SHP77 treated with DMSO at 0.1 percent for 48 hours (cell line): ENCODE data around the gene PRDM16.
"Not testable (repeated sequence)": the region's sequence is repeated elsewhere in the genome, so short reads cannot be mapped to it uniquely, and the experiment has no call there.

Source experiments
- DNase-seq: peaks from one replicate; lab custom pipeline; 2025; lab: John Stamatoyannopoulos, UW

The PRDM16 gene

GRCh38 chr1:3163356-3163755 lies 94.4 kb downstream of the PRDM16 start:
- DNase-seq = no peak

DNA sequence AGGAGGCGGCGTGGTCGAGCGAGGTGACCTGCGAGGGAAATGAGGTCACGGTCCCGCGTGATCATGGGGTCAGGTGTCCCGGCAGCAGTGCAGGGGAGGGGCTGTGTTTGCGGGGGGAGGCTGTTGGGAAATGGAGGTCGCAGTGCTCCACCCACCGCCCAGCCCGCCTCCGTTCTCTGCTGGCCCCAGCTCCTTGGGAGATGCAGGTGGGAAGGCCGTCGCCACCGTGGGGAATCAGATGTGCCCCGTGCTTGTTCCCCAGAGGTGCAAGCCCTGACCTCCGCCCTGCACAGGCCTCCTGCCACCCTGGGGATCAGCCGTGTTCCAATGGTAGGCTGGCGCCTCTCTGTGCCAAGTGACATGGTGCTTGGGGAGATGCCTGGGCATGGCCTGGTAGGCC lies 95.7 kb downstream of the PRDM16 start:
- no peak for DNase-seq

DNA sequence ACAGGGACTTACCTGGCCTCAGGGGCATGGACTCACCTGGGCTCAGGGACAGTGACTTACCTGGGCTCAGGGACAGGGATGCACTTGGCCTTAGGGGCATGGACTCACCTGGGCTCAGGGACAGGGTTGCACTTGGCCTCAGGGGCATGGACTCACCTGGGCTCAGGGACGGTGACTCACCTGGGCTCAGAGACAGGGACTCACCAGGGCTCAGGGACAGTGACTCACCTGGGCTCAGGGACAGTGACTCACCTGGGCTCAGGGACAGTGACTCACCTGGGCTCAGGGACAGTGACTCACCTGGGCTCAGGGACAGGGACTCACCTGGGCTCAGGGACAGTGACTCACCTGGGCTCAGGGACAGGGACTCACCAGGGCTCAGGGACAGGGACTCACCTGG lies 96.2 kb downstream of the PRDM16 start:
- not testable (repeated sequence) for DNase-seq

DNA sequence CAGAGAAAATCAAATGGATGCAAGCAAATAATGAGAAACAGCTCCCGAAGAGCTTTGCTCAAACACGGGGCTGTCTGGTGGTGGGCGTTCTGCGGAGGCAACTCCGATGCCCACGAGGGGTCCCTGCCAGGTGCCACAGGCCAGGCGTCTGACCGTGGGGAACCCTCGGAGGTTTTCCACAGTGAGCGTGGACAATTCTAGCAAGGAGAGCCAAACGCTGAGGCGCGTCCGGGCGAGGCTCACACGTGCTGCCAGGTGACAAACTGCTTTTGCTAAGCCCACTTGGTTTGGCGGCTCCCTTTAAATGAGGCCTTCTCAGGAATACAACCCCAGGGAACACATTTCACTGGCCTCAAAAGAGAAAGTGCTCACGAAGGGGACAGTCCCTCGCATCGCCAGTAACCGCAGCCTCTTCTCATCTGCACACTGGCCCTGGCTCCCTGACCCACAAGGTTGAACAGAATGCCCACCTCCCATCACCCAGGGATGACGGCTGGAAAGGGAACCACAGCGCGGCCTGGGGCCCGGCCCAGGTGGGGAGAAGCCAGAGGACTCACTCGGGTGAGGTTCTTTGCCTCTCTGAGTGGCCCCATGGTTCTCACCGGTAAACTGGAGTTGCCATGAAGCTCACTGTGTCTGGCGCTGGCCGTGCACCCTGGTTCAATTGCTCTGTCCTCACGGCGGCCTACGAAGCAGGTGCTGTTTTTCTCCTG lies 97.4 kb downstream of the PRDM16 start:
- no peak for DNase-seq

GRCh38 chr1:3167255-3167654 lies 98.3 kb downstream of the PRDM16 start:
- no peak for DNase-seq

DNA sequence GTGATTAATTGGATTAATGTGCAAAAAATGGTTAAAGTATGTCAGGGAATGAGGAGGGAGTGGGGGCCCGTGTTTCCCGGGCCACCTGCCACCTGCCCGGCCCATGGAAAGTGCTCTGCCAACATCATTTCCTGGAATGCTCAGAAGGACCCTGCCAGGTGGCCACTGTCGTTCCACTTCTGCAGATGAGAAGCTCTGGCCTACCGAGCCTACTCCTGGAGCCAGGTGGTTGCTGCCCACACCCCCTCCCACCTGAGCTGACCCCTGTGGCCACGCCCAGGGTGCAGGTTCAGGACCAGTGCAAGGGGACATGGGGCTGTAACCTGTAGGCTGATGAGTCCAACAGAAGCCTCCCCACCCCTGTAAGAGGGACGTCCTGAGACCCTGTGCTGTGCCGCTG lies 99.7 kb downstream of the PRDM16 start:
- DNase-seq = peak; percentile 7

GRCh38 chr1:3169665-3170356 lies 100.8 kb downstream of the PRDM16 start:
- no peak for DNase-seq

GRCh38 chr1:3170561-3171453 lies 101.8 kb downstream of the PRDM16 start:
- DNase-seq = peak; percentile 6

- DNase-seq = no peak
These were observed 102.8 kb downstream of the PRDM16 start for GRCh38 chr1:3171761-3172160.

- DNase-seq = no peak
These were observed 103.7 kb downstream of the PRDM16 start for GRCh38 chr1:3172431-3173380.

- no peak for DNase-seq
These were observed 104.5 kb downstream of the PRDM16 start for GRCh38 chr1:3173381-3173980.

GRCh38 chr1:3174487-3175247 lies 105.7 kb downstream of the PRDM16 start:
- no peak for DNase-seq

DNA sequence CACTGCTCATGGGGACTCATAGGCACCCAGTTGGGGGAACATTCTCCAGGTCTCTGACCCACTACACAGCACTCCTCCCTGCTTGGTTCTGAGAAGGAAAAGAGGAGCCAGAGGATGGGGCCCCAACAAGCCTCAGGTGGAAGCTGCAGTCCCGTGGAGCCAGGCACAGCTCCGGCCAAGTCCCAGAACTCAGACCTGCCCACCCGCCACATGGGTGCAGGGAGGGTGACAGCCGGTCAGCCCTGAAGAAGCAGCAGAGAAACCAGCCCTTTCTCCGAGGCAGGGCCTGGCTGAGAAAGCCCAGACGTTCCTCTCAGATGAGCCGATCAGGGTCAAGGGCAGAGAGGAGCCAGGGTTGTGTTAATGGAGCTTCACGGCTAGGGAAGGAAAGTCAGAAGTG lies 106.5 kb downstream of the PRDM16 start:
- DNase-seq = no peak

- DNase-seq = no peak
These were observed 107.0 kb downstream of the PRDM16 start for GRCh38 chr1:3176028-3176427.

GRCh38 chr1:3176820-3177219 lies 107.8 kb downstream of the PRDM16 start:
- DNase-seq = no peak

- DNase-seq = no peak
These were observed 109.3 kb downstream of the PRDM16 start for GRCh38 chr1:3178279-3178678.

DNA sequence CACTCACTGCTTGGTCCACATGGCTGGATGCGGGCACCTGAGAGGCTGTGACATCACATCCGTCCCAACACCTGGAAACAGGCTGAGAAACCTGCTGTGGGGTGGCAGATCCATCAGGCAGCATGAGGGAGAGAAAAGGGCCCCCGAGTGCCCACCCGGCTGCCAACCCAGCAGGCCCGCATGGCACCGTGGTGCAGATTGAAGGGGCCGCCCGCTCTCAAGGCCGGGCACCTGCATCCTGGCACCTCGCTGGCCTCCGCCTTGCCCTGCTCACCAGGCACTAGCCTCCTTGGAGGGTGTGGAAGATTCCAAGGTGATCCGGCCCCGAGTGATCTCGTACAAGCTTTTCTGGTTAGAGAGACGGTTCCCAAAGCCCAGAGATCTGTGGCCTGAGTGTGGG lies 110.5 kb downstream of the PRDM16 start:
- no peak for DNase-seq

GRCh38 chr1:3180915-3181314 lies 111.9 kb downstream of the PRDM16 start:
- DNase-seq = no peak

- DNase-seq = no peak
These were observed 113.0 kb downstream of the PRDM16 start for GRCh38 chr1:3181956-3182355.

DNA sequence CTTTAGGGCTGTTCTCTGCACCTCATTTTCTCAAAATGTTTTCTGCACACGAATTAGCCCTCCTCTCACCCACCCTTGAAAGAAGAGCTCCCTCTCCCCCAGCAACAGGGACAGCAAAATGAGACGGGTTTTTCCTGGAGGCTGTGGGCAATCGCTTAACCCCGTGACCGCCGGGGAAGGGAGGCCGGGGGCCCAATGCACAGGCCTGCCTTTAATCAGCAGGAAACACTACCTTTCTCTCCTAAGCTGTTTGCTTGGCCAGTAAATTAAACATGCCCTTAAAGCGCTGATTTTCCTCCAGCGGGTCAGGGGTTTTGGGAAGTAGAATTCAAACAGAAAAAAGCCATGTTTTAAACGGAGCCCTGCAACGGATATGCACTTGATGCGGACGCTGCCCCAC lies 114.4 kb downstream of the PRDM16 start:
- DNase-seq = no peak
